SHP77 treated with DMSO at 0.1 percent for 48 hours (cell line): ENCODE measurements around the gene SLC4A11.
"Not testable (repeated sequence)": the region's sequence is repeated elsewhere in the genome, so short reads cannot be mapped to it uniquely, and the experiment has no call there.

Experiments used
- DNase-seq: peaks from one replicate; lab custom pipeline; 2025; lab: John Stamatoyannopoulos, UW

The SLC4A11 gene

DNA sequence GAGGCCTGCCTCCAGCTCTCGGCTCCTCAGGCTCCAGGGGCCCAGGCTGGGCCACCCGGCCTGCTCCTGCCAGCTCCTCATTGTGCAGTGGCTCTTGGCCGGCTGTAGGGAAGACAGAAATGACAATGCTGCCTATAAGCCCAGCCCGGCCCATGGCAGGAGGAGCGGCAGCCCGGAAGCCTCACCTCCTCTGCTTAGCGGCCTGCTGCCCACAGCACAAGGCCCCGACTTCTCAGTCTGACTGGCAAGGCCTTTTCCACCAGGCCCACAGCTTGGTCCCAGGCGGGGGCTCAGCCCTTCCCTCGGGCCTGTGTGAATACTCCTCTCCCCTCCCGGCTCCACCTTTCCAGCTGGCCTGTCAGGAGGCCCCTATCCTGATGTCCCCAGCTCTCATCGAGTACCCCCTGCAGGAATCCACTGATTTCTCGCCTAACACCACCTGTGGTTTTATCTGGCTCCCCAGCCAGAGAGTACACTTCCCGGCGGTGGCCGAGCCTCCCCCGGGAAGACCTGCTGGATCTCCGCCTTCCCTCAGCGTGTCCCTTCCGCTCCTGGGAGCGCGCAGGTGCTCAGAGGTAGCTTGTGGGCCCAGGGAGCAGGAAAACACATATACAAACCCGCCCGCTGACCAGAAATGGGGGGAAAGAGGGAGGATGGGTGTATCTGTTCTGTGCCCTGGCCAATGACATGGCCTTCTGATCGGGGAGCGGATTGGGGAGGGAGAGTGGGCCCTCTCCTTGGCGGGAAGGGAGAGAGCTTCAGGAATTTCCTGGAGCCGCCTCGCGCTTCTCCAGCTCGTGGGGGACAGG lies 35.5 kb downstream of the SLC4A11 start:
- no peak for DNase-seq

DNA sequence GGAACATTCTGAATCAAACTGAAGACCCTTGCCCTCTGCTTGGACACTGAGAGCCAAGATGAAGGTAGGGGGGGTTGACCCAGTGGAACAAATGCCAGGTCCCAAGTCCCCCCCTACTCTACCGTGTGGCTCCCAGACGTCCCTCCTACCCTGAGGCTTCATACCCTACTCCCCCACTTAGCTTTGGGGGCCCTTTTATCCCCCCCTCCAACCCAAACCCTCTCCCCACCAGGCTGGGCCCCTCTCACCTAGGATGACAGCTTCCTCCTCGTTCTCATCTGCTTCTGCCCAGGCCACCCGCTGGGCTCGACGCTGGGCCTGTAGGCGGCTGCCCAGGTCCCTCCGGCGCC lies 36.0 kb downstream of the SLC4A11 start:
- no peak for DNase-seq

DNA sequence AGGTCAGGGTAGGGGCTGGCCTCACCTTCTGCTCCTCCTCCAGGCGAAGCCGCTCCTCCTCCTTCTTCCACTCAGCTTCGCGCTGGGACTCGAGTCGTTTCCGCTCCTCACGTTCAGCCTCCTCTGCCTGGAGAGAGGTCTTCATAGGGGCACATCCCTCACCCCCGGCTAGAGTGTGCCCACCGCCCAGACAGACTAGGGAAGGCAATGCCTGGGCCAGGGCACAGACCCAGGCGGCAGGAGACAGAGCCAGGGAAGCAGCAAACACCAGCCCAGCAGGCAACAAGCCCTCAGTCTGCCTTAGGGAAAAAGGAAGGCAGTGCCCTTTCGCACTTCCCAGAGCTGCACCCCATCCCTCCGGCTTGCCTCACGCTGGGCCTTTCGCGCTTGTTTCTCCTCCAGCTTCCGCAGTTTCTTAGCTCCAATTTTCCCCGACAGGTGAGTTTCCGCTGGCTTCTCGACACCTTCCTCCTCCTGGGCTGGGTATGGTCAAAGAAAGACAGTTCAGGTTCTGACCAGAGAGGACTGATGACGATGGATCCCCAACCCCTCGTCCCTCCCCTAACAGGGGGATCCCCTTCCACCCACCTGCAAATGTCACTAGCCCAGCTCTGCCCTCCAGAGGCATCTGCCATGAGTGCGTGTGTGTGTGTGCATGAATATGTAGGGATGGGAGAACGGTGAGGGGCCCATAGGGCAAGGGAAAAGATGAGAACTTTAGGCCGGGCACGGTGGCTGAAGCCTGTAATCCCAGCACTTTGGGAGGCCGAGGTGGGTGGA lies 38.8 kb downstream of the SLC4A11 start:
- no peak for DNase-seq

DNA sequence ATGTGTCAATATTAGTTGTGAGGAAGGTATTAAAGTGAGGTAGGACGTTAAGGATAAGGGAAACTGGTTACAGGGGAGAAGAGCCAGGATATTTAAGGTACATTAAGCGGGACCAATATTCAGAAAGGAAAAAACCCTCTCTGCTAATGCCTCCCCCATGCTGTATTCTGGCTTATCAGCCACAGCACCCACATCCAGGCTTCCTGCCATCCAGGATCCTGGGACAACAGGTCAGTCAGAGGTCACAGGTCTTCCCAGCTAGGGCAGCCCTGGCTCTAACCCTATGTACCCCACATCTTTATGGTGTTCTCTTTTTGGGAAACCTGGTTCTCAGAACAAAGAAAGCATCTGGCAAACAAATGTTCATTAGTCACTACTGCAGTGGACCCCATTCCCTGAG lies 39.8 kb downstream of the SLC4A11 start:
- DNase-seq: no peak

DNA sequence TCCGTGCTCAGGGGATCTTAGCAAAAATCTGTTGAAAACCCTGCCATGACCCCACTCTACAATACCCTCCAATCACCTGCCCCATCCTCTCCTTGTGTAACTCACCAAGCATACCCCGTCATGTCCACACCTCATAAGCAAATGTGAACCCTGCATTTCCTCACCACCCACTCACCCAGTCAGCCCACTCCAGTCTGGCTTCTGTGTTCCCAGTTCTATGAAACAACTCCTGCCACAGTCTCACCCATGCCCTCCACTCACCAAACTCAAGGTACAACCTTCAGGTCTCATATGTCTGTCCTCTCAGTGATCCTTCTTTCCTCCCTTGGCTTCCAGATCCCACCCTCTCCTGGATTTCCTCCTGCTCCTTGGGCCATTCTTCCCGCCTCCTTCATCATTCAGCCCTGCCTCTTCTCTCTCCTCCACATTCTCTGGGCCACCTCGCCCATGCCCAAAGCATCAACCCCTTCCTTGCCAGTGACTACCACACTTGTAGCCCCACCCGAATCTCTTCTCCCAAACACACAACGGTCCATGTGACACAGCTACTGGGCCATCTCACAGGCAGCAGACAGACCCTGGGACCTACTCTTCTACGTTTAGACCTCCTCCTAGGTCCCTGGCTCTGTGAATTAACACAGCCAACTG lies 43.3 kb downstream of the SLC4A11 start:
- DNase-seq: no peak

DNA sequence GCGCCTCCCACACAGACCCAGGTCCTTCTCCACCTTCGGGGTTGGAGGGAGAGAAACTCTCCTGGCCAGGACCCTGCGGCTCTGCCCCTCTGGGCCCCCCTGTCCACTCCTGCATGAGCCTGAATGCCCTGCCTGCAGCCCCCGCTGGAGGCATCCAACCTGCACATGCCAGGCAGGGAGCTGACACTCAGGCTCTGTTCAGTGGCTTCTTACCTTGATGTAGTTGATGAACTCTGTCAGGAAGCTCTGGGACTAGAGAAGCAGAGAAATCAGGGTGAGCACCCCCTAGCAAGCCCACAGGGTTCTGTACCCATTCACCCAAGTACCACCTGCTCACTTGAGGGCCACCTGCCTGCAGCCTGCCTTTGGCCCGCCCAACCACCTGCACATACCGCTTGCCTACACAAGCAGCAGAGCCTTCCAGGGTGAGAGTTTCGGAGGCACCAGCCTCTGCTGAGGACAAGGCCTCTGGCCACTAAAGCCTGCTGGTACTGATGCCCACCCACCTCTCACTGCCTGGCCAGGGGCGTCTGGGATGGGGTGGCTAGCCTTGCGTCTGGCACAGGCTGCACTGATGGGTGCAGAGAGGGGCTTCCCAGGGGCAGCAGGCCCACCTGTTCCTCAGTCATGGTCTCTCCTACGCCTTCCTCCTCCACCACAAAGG lies 44.2 kb downstream of the SLC4A11 start:
- DNase-seq: no peak

DNA sequence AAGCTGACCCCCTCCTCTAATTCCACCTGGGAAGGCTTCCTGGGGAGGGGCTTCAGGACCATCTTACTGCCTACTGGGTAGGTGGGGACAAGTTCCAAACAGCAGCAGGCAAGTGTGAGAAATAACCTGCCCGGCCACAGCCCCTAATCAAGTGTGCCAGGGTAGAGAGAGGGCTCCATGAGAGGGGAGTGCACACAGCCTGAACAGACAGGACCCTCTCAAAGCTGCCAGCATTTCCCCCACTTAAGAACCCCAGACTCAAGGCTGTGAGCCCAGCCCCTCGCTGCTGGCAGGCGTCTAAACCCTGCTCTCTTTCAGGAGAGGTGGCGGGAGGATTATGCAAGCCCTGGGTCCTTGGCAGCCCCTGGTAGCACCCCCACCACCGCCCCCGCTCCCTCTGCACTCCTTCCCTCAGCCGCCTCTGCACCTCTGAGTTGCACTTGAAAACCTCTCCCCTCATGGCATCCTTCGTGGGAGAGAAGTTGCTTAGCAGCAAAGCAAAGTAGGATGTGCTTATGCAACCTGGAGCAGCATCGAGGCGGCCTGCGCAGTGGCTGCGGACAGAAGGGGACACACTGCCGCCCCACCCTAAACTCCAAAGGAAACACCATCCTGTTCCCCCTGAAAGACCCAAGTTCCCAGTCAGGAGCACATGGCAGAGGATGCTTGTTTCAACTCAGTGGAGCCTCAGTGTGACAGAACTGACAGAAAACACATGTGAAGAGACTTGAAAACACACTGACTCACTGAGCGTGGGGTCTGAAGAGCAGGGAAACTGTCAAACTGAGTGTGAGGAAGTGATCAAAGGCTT lies 45.0 kb downstream of the SLC4A11 start:
- DNase-seq: no peak

DNA sequence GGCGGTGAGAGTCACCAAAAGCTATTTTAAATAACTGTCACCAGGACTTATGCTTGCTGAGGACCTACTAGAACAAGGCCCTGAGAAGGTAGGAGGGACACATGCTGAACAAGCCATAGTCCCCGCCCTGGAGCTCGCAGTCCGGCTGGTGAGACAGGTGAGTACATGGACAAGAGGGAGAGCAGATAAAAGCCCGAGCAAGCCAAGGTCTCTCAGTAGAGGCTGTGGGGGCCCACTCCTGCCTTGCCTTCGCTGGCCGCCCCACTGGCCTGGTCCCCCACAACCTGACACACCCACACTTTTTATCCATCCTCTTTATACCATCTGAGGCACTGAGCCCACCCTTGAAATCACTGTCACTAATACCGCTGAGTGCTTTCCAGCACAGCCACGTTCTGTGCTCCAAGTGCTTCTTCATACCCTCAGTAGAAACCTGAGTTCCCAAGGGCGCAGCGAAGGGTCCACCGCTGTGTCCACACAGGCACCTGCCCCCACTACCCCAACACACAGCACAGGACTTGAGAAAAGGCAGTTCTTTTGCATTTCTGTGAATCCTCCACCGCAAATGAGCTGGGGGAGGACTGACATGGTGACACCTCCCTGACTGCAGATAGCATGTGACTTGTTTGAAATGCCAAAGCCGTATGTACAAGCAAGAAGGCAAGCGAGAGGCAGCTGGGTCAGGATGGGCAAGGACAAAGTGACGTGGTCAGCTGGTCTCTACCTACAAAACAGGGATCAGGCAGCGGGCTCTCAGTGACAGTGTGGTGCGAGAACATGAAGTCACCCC lies 46.6 kb downstream of the SLC4A11 start:
- no peak for DNase-seq

DNA sequence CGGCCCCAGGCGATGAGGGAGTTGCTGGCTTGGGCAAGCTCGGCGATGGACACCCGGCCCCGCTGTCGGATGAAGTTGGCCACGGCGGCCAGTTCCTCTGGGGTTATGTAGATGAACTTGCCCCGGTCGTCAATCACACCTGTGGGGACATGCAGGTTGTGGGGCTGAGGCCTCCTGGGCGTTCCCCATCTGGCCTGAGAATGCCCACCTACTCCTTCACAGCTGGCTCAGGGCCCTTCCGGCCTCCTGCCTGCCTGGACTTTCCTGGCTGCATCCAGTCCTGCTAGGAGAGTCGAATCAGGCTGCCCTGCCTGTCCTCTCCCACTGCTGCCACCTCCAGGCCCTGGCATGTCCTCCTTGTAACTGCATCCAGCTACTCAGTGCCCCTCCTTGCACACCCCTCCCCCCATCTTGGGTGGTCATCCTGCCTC lies 48.3 kb downstream of the SLC4A11 start:
- DNase-seq: no peak

DNA sequence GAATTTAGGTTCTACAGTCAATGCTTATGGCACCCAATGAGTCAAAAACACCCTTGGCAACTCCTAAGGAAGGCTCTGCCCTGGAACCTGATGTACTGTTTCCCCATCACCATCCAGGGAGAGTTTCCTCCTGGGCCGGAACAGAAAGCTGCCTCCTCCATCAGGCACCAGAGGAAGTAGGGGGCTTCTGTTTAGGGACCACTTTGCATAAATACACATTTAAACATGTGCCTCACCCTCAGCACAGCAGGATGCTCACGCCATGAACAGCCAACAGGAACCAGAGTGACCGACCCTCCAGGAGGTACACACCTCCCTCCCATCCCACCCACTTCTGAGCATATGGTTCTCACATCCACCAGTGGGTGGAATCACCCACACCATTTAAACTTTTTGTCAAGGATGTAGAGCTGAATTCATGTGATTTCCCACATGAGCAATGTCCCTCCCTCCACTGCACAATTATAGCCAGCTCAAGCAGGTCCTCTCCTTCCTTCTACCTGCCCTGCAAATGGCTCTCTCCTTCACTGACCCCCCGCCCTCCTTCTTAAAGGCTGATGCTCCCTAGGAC lies 49.3 kb downstream of the SLC4A11 start:
- no peak for DNase-seq

DNA sequence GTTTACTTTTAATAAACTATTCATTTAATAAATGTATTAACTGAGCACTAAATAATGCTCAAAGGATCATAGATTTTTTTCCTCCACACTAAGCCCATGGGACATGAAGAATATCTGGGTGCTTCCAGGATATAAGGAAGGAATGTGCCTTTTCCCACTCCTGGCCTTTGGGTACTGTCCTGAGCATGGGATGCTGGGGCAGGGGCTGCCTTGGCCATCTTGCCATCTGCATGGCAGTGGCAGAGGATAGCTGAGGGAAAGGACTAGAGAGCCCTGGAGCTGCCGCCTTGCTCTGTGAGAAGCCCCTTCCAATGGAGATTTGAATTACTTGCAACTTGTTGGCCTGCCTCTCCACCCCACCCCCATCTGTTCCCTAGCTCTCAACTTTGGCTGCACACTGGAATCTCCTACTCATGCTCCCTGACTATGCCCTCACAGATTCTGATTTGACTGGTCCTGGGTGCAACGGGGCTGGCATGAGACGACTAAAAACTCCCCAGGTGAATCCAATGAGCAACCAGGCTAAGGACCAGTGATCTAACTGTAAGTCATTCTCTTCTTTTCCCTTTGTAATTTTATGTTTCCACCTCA lies 50.1 kb downstream of the SLC4A11 start:
- DNase-seq: no peak

DNA sequence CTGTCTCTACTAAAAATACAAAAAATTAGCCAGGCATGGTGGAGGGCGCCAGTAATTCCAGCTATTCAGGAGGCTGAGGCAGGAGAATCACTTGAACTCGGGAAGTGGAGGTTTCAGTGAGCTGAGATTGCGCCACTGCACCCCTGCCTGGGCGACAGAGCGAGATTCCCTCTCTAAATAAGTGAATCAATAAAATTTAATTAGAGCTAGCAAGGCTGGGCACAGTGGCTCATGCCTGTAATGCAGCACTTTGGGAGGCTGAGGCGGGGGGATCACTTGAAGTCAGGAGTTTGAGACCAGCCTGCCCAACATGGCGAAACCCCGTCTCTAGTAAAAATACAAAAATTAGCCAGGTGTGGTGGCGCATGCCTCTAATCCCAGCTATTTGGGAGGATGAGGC lies 51.1 kb downstream of the SLC4A11 start:
- DNase-seq: not testable (repeated sequence)

DNA sequence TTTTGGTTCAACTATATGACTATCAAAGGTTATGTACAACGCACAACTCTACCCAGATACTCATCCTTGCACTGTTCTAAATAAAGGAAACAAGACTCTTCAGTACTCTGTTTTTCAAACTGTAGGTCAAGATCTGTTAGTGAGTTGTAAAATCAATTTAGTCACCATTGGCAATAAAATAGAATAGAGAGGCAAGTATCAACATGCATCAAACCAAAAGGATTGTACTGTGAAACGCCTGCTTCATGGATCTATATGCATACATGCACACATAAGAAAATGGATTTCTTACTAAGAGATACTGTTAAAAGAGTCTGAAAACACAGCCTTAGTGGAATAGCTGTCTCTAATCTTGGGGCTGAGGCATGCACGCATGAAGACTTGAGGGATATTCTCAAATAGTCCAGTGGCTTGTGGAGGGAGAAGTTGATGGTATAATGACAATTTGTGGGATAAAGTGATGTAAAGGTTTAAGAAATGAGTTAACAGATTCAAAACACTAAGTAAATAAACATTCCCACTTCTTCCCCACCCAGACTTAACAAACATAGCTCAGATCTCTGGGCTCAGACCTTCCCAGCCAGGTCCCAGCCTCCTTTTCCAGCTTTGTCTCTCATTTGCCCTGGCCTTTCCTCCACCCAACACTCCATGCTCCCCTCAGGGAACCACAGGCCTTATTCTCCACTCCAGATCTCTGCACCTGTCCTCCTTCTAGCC lies 54.9 kb downstream of the SLC4A11 start:
- DNase-seq: no peak

DNA sequence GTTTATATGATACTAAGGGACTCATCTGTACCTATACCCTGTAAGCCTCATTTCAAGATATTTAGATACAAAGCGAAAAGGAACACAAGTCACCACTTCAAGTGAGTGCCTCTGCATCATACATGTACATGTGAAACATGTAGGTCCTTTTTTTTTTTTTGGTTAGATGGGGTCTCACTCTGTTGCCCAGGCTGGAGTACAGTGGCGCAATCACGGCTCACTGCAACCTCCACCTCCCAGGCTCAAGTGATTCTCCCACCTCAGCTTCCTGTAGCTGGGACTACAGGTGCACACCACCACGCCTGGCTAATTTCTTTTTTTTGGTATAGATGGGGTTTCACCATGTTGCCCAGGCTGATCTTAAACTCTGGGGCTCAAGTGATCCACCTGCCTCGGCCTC lies 56.6 kb downstream of the SLC4A11 start:
- DNase-seq: not testable (repeated sequence)

DNA sequence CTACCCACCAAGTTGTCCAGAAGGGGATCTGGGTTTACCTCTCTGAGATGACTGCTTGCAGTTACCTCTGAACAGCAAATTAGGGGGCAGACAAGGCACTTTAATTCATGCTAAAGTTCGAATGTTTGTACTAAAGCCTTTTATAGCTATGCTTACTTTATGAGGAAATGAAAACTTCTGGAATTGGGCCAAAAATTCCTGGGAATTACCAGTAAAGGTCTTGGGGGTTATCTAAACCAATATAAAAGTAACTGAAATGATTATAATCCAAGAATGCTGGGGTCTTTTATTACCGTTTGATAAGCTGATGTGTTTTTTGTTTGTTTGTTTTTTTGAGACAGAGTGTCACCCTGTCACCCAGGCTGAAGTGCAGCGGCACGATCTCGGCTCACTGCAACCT lies 57.7 kb downstream of the SLC4A11 start:
- DNase-seq: no peak

DNA sequence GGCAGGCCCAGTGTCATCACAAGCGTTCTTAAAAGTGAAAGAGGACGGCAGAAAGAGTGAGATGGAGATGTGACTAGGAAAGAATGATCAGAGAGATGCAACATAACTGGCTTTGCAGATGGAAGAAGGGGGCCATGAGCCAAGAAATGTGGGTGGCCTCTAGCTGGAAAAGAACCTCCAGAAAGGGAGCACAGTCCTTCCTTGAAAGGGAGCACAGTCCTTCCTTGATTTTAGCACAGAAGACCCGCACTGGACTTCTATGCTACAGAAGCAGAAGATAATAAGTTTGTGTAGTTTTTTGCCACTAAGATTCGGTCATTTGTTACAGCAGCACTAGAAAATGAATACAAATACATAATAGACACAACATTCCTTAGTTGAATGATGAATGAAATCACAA lies 58.7 kb downstream of the SLC4A11 start:
- no peak for DNase-seq

DNA sequence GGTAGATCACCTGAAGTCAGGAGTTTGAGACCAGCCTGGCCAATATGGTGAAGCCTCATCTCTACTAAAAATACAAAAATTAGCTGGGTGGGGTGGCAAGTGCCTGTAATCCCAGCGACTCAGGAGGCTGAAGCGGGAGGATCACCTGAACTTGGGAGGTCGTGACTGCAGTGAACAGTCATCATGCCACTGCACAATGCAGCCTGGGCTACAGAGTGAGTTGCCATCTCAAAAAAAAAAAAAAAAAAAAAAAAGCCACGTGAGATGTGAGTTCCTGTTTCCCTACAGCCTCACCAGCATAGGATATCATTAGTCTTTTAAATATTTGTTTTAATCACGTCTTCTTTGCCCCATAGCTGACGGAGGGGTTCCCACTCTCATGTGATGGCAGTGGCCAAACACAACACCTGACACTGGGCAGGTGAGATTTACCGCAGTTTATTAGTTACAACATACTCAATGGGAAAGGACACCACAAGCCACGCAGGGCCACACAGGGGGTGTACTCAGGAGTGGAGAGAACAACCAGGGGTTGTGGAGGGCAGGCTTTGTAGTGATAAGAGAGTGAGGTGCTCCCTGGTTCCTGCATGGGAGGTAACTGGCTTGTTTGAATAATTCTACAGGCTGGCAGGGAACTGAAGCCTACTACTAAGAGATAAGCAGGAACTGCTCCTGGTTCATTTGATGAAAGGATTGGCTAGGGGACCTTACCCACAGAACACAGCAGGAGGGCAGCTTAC lies 61.1 kb downstream of the SLC4A11 start:
- DNase-seq: no peak
